ENCODE measurements around the gene HAL.

DNA sequence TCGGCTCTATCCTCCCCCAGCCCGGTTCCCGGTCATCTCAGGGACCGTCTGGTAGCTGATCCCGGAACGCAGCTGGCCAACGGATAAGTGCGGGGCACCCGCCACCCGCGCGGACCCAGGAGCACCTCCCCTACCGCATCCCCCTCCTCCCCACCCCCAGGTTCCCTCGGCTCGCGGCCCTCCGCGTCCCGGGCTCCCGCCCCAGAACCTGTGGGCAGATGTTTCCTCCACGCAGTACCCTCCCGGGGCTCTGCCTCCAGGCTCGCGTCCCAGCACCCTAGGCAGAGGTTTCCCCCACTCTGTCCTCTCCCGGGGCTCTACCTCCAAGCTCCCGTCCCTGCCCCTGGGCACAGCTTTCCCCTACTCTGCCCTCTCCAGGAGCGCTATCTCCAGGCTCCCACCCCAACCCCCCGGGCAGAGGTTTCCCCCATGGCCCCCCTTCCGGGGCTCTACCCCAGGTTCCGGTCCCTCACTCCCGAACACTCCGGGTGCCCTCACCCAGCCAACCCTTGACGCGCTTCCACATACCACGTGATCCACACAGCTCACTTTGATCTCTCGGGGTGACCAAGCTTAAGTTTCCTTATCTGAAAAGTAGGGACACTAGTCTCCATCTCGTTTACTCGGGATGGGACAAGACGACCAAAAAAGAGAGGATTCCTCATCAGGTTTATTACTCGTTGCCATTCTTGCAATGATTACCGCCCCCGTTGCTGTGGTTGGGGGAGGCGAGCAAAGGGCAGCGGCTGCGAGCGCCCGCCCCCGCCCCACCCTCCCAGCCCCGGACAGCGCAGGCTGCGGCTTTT, 53.4 kb downstream of the HAL start, which contains the start of gene CCDC38:
- TF ChIP-seq CTCF (IDR thresholded peaks at IDR 0.05), result no peak
- no peak for TF ChIP-seq POLR2A (IDR thresholded peaks at IDR 0.05)
